Measurements from ENCODE around the gene GARIN5A.
"Not testable (repeated sequence)": the region's sequence is repeated elsewhere in the genome, so short reads cannot be mapped to it uniquely, and the experiment has no call there.

GARIN5A gene

DNA sequence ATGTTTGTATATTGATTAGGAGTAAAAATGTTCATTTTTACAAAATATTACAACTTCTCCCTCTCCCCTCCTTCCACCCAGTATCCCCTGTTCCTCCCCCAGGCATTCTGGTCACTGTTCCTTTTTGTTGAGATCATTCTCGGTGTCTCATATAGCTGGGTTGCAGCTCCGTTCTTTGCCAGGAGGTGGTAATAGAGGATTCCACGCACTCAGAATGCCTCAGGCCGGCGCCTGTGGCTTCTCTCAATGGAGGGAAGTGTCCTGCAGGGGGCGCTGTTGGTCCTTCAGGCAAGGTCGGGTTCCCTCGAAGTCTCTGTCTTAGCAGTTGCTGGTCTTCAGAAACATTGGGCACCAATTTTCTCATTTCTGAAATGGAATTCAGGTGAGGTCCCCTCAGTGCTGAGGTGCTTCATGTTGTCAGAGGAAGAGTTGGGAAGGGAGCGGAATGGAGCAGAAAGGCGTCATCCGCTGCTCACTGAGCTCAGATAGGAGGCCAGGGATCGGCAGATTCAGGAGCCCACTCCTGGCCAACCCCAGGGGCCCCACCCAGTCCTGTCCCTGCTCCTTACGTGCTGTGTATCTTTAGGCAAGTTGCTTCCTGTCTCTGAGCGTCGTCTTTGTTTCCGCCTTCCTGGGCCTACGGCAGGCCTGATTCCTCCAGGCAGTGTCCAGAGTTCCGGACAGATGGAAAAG lies 10.3 kb upstream of the GARIN5A start:
- DNase-seq = peak in 1 of 4 experiments; percentile 37

DNA sequence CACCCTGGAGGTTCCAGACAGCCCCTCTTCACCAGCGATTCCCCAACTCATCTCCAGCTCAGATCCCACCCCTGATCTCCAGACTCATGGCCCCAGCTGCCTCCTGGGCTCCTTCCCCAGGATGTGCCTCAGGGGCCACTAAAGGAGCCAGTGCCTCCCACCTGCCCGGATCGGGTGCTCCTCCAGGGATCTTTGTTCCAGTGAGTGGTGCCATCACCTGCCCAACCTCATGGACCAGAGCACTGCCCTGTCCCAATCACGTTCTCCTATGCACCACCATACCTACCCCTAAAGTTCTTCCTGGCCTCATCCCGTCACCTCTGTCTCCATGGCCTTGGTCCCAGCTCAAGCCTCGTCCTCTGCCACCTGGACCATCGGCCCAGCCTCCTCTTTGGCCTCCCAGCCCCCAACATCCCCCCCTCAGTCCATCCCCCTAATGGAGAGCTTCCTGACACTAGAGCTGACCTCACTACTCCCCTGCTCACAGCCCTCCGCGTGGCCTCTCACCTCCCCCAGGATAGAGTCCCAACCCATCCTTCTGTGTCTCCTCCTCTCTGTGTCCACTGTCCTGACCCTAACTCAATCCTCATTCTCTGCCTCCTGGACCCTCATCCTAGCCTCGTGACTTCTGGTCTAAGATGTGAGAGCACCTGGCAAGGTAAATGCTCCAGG lies 8.8 kb upstream of the GARIN5A start:
- no peak for DNase-seq

DNA sequence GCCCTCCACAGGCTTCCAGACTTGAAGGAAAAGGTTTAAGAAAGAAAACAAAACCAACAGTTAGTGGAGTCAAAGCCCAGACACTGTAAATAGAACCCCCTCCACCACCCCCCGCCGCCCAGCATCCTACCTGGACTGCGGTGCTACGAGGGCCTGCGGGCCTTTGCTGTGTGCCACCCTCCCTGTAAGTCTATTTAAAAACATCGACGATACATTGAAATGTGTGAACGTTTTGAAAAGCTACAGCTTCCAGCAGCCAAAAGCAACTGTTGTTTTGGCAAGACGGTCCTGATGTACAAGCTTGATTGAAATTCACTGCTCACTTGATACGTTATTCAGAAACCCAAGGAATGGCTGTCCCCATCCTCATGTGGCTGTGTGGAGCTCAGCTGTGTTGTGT lies 6.3 kb upstream of the GARIN5A start:
- DNase-seq = no peak

DNA sequence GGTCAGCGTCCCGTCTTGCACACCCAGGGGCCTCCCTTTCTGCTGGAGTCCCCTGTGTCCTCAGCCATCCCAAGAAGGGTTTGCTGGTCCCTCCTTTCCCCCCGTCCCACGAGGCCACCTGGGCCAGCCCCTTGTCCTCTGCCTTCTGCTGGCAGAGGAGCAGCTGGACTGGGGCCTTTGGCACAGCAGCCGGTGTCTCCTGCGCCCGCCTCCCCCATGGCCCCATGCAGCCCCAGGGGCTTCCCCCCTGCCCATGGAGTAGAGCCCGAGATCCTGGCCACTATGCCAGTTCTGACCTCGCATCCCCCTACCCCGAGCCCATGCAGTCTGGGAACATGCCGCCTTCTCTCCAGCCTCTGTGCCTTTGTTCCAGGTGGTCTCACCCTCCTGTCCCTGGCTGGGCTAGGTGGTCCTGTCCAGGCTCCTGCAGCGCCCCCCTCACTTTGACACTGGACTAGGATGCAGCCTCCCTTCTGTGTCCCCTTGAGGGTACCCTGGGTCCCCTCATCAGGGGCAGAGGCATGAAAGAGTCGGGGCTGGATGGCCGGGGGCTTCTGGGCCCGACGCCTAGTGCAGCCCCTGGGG lies 5.7 kb upstream of the GARIN5A start:
- DNase-seq = no peak

DNA sequence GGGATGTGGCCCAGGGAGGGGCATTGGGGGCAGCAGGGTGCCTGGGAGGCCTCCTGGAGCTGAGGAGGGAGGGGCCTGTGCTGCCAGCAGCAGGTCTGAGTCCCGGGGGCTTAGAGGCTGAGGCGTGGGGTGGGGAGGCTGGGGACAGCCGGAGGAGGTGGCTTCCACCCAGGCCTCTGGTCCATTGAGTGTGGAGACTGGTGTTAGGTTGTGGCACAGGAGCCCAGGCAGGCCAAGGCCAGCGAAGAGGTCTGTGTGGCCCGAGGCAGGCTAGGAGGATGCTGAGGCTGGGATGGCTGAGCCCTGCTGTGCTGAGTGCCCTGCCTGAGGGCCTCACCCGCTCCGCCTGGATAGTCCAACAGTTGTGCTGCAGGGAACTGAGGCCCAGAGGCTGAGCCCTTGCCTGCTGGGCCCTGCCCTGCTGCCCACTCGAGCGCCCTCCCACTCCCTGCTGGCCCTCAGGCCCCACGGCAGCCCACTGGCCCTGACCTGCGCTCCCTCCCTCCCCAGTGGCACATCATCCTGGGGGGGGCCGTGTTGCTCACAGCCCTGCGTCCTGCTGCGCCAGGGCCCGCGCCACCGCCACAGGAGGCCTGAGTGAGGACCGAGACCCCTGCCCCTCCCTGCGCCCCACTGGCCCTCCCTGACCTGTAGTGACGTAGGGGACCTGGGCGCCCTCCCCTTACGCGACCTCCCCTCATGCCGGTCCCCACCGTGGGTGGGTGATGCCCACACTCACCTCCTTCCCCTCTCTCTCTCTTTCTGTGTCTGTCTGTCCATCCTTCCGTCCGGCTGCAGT lies 4.9 kb upstream of the GARIN5A start:
- DNase-seq = no peak

DNA sequence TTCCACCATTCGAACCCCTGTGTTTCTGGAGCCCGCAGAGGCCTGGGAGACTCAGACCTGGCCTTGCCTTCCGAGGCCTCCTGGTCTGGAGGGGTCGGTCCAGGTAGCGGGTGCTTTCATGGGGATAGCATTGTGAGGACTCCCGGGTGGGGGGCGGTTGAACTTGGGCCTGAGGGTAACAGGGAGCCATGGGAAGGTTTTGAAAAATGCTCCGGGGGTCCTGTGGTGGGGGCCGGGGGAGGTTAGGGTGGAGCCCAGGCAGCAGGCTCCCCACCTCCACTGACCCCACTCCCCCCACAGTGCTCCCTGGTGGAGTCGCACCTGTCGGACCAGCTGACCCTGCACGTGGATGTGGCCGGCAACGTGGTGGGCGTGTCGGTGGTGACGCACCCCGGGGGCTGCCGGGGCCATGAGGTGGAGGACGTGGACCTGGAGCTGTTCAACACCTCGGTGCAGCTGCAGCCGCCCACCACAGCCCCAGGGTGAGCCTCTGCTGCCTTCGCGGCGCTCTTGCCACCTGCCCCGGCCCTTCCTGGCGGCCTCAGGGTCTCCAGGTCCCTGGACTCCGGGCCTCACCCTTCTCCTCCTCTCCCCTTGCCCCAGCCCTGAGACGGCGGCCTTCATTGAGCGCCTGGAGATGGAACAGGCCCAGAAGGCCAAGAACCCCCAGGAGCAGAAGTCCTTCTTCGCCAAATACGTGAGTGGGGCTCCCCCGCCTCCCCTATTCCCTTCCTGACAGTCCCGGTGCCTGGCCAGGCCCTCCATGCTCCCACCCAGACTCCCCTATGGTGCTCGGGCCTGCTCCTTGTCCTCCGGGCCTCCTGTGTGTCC lies 3.8 kb upstream of the GARIN5A start:
- no peak for DNase-seq

DNA sequence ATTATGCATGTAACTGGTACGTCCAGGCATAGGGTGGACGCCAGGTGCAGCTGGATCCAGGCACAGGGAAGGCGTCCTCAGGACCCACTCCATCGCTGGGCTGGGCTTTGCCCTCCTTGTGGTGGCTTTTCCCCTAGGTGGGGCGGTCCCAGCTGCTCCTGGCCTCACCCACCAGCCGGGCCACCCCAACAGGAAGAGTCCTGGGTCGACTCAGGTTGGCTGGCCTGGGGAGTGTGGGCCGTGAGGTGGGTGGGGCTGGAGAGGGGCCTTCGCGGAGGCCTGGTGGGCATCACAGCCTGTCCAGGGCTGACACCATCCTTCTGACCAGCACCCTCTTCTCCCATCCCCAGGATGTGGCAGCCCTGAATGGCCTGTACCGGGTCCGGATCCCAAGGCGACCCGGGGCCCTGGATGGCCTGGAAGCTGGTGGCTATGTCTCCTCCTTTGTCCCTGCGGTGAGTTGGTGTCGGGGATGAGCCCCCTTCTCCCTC lies 3.2 kb upstream of the GARIN5A start:
- no peak for DNase-seq

DNA sequence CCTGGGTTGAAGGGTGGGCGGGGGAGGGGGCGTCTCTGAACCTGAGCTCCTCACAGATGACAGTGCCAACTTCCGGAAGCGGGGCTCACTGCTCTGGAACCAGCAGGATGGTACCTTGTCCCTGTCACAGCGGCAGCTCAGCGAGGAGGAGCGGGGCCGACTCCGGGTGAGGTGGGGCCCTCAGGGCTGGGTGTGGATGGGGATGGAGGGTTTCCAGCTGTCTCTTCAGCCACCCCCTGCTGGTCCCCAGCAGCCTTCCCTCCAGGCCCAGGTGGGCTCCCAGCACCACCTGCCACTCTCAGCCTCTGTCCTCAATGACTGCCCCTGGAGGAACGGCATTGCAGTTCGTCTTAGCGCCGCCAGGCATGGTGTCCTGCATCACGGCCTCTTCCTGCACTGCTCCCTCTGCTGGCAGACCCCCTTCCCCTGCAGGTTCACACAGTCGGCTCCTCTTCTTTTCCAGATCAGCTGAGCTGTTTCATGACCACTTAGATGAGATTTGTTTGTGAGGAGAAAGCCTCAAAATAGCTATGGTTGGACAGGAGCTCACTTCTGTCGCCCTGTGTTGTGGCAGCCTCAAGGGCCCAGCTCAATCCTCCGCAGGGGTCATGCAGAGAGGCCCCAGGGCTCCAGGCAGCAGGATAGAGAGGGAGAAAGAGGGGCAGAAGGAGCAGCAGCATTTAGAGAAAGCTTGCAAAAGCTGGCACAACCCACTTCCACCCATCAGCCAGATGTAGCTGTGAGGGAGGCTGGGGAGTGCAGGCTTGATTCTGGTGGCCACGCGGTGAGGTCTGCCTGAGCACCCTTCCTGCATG lies 2.5 kb upstream of the GARIN5A start:
- DNase-seq = peak in 1 of 4 experiments; percentile 11

DNA sequence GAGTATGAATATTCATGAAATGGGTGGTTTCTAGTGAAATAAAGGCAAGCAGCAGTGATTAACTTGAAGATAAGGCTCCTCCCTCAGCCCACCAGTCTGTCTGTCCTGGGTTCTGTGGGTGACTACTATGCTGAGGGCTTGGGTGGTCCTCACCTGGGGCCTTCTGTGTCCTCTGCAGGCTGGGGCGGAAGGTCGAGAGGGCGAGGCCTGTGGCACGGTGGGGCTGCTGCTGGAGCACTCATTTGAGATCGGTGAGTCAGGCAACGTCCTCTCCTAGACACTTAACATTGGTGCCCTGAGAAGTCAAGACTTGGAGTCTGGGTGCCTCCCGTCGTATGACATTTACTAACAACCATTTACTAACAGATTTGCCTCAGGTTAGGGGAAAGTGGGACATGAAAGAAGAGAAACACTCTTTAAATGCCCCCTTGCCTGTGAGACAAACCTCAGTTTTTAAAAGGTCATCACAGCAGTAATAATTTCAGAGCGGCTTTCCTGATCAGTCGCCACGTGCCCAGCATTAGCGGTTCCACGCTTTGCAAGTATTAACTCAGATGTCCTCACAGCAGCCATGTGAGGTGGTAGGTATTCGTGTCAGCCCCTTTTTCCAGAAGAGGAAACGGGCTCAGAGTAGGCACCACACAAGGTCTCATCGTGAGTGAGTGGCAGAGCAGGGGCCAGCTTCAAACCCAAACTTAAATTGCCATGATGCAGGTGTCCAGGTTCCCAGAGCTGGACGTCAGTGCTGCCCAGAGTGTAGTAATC lies 1.3 kb upstream of the GARIN5A start:
- DNase-seq = no peak

DNA sequence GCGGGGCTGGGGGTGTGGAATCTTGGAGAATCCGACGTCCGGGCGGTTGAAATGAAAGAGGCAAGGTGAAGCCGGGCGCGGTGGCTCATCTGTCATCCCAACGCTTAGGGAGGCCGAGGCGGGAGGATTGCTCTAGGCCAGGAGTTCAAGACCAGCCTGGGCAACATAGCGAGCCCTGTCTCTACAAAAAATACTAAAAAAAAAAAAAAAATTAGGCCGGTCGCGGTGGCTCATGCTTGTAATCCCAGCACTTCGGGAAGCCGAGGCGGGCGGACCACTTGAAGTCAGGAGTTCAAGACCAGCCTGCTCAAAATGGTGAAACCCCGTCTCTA lies 225 bp upstream of the GARIN5A start:
- no peak for DNase-seq

DNA sequence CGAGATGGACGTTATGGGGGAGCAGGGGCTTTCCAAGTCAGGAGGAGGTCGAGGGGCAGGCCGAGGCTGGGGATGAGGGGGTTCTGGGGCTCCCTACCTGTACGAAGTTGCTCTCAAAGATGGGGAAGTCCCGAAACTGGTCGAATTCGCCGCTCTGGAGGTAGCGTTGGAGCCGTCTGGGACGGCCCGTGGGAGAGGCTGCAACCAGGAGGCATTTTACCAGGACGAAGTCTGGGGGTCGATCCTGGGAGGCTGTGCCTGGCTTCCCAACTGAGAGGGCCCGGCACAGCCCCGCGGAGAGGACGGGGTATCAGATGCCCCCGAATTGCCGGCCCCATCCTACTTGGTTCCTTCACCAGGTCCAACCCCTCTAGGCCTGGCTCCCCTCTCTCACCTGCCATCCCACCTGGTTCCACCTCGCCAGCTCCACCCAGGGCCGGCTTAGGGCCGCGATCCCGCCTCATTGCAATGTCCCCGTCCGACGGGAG lies 868 bp downstream of the GARIN5A start:
- DNase-seq = no peak

DNA sequence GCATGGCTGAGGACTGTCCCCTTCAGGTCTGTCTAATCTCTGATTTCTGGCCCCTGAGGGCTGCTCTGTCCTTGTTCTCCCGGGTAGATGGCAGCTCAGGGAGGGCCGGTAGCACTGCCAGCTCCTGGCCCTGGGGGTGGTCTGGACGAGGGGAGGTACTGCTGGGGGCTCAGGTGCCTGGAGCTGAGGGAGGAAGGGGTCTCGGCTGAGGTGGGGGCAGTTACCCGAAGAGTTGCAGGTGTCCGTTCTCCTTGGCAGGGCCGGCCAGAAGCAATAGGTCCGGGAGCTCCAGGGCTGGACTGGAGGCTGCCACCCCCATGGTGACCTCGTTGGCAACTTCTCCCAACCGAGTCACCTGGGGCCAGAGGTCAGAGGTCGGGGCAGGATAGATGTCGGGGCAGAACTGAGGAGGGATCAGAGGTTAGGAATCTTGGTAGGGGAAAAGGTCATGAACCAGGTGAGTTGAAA lies 1.5 kb downstream of the GARIN5A start:
- DNase-seq = no peak

DNA sequence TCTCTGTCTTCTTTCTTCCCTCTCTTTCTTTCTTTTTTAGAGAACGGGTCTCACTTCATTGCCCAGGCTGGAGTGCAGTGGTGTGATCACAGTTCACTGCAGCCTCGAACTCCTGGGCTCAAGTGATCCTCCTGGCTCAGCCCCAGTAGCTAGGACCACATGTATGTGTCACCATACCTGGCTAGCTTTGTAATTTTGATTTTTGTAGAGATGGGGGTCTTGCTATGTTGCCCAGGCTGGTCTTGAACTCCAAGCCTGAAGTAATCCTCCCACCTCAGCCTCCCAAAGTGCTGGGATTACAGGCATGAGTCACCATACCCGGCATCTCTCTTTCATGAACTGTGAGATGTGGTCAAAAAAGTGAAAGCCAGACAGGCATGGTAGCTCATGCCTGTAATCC lies 3.3 kb downstream of the GARIN5A start:
- DNase-seq = not testable (repeated sequence)

DNA sequence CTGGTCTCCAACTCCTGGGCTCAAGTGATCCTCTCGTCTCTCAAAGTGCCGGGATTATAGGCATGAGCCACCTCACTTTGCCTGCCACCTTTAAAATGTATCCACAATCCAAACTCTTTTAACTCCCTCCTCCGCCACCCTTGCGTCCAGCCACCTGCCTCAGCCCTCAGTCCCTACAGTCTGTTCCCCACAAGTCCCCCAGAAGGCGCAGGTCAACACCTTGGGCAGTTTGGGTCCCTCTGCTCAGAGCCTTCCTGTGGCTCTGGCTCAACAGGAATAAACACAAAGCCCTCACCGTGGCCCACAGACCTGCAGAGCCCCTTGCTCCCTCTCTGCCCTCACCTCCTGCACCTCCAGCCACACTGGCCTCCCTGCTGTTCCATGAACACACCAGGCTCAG lies 7.8 kb downstream of the GARIN5A start:
- no peak for DNase-seq

DNA sequence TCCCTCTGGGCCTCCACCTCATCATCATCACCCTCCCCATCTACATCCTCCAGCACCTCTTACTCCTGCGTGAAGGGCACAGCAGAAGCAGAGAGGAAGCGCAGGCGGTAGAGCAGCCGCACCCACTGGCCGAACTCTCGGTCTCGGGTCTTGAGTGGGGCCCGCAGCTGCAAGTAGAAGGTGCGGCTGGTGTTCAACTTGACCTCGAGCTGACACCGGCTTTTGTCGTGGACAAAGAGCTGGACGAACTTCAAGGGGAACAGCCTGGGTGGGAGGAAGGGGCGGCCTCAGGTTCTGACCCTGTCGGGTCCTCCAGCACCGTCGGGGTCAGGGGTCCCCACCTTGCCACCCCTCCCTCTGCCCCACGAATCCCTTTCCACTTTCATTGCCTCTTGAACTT lies 9.1 kb downstream of the GARIN5A start:
- DNase-seq = no peak

DNA sequence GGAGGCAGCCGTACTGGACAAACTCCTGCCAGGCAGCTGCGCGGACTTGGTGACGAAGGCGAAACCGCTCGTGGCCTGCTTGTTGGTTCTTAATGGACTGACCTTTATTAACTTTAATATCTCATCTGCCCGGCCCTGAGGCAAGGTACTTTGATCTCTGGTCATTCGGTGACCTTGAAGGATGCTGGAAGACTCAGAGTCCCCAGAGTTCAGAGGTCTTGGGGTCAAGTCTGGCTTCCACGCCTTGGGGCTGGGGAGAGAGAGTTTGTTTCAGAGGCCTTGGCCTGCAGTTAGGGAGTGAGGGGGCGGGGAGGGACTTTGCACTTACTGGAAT lies 10.0 kb downstream of the GARIN5A start:
- no peak for DNase-seq

DNA sequence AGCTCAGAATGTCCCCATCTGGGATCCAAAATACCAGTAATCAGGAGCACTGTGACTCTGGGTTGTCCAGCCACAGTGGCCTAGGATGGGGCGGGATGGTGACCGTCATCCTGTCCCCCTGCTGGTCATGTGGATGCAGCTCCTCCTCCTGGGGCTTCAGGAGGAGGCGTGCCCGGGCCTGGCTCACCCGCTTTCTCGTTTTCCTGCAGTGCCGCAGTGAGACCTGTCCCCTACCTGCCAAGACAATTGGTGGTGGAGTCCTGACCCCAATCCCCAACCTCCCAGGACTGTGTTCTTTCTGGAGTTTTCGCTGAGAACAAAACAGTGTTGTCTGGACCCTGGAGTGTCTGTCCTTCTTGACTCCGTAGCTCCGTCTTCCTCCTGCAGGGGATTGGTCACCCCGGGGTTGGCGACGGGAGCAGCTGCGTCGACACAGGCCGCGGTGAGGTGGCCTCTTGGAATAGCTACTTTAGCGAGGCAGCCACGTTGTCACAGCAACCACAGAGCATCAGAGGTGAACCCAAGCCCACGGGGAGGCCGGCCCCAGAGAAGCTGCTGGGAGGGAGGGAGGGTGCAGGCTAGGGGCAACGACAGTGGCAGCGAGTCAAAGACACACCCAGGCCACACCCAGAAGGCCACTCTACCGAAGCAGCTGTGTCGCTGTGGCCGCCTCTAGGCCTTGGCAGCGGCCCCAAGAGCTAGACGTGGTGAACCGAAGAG lies 10.5 kb downstream of the GARIN5A start:
- DNase-seq = no peak

DNA sequence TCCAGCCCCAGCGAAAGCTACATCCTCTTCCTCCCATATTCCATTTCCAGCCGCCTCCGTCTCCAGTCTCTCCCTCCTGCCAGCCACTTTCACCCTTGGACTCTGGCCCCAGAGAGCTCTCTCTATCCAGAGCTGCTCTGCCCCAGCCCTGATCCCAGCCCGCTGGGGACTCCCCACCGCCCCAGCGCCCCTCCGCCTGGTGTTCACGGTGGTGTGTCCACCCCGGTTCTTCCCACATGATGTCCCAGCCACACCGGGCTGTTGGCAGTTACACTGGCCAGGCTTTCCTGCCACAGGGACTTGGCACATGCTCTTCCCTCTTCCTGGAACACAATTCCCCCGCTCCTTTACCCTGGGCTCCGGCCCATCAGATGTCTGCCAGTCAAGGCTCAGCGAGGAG lies 11.6 kb downstream of the GARIN5A start:
- DNase-seq = no peak

DNA sequence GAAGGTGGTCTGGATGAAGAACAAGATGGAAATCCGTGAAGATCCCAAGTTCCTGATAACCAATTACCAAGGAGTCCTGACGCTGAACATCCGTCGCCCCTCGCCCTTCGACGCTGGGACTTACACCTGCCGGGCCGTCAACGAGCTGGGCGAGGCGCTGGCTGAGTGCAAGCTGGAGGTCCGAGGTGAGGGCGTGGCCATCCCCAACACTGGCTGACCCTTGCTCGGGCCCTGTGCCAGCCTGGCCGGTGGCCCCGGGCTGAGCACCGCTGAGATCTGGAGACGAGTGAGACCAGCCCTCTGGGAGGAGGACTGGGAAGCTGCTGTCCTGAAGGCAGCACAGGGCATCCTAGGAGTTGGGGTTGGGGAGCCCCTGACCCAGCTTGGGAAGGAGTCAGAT lies 12.3 kb downstream of the GARIN5A start:
- DNase-seq = no peak

DNA sequence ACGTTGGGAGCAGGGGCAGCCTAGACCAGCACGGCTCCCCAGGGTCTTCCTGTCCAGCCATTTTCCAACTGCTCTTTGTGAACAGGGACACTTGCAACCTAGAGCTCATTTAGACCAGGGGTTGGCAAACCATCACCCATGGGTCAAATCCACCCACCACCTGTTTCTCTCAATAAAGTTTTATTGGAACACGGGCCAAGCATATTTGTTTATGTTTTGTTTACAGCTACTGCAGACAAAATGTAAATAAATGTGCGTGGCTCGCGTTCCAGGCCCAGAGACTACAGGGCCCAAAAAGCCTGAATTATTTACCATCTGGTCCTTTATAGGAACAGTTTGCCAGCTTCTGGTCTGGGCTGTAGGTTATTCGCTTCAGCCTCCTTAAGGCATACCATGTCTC lies 13.7 kb downstream of the GARIN5A start:
- no peak for DNase-seq

Measured in activated naive CD4-positive, alpha-beta T cell (primary cell).